ENCODE measurements around the gene CSRP1. TPM values are rescaled to one million over a fixed set of nuclear protein-coding genes. Genes with fewer than 3 reads are reported as not detected.

Gene CSRP1
- total and polyA plus RNA-seq, 2 experiments from 2014 or later: 5.8 to 29.9 TPM

DNA sequence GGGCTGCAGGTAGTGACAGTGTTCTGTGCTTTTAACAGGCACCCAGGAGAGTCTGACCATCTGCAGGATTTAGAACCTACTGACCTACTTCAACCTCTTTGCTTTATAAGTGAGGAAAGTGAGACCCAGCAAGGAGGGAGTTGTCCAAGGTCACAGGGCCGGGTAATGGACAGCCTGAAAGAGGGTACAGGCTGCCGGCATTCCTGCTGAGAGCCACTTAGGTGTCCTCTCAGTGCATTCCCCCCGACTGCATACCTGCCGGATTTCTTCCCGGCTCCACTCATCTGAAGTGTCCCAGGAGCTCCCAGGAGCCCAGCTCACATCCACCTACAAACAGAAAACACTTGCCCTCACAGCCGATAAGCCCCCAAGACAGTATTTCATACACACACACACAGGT is 51.8 kb downstream of the CSRP1 start (continued):
- TF ChIP-seq, protein P1, sequence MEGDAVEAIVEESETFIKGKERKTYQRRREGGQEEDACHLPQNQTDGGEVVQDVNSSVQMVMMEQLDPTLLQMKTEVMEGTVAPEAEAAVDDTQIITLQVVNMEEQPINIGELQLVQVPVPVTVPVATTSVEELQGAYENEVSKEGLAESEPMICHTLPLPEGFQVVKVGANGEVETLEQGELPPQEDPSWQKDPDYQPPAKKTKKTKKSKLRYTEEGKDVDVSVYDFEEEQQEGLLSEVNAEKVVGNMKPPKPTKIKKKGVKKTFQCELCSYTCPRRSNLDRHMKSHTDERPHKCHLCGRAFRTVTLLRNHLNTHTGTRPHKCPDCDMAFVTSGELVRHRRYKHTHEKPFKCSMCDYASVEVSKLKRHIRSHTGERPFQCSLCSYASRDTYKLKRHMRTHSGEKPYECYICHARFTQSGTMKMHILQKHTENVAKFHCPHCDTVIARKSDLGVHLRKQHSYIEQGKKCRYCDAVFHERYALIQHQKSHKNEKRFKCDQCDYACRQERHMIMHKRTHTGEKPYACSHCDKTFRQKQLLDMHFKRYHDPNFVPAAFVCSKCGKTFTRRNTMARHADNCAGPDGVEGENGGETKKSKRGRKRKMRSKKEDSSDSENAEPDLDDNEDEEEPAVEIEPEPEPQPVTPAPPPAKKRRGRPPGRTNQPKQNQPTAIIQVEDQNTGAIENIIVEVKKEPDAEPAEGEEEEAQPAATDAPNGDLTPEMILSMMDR (conservative IDR thresholded peaks at IDR 0.05; ENCODE audit: low read depth in 2 of 2): no peak
- TF ChIP-seq JUNB (IDR thresholded peaks at IDR 0.05; ENCODE audit: unreplicated experiment) (no peak), EZH2phosphoT487 (IDR thresholded peaks at IDR 0.05; ENCODE audit: unreplicated experiment) (no peak), CREB1 (CRISPR knock-in tag; IDR thresholded peaks at IDR 0.05; ENCODE audit: low read depth) (no peak), POLR2AphosphoS5 (IDR thresholded peaks at IDR 0.05; ENCODE audit: low read depth) (no peak)
- TF ChIP-seq, protein P2, sequence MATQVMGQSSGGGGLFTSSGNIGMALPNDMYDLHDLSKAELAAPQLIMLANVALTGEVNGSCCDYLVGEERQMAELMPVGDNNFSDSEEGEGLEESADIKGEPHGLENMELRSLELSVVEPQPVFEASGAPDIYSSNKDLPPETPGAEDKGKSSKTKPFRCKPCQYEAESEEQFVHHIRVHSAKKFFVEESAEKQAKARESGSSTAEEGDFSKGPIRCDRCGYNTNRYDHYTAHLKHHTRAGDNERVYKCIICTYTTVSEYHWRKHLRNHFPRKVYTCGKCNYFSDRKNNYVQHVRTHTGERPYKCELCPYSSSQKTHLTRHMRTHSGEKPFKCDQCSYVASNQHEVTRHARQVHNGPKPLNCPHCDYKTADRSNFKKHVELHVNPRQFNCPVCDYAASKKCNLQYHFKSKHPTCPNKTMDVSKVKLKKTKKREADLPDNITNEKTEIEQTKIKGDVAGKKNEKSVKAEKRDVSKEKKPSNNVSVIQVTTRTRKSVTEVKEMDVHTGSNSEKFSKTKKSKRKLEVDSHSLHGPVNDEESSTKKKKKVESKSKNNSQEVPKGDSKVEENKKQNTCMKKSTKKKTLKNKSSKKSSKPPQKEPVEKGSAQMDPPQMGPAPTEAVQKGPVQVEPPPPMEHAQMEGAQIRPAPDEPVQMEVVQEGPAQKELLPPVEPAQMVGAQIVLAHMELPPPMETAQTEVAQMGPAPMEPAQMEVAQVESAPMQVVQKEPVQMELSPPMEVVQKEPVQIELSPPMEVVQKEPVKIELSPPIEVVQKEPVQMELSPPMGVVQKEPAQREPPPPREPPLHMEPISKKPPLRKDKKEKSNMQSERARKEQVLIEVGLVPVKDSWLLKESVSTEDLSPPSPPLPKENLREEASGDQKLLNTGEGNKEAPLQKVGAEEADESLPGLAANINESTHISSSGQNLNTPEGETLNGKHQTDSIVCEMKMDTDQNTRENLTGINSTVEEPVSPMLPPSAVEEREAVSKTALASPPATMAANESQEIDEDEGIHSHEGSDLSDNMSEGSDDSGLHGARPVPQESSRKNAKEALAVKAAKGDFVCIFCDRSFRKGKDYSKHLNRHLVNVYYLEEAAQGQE (IDR thresholded peaks at IDR 0.05; ENCODE audit: unreplicated experiment): no peak

DNA sequence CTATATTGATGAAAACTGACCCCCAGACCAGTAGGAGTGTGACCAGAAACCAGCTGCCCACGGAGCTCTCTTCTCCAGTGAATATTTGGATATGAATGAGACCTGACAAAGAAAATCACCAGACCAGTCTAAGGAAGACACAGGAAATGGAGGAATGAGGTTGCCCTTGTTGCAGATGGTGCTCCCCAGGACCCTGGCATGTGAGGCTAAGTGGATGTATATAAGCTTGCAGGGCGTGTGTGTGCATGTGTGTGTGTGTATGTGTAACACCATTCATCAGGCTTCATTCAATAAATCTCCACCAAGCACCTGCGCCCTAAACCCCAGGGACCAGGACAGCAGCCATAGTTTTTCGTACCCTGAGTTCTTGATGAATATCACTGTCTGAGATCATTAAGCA is 52.3 kb downstream of the CSRP1 start:
- H3K4me2 ChIP-seq: no peak overlapping the region
- no peaks in the 10 kb centered on the region for H3K79me2 ChIP-seq (replicated peaks; ENCODE audit: insufficient read depth)
- no peak for DNase-seq (ENCODE audit: low spot score)
- Mint-ChIP-seq H3K36me3 (ENCODE audit: low read depth) (no peaks in the 10 kb centered on the region), H3K4me3 (no peak overlapping the region), H3K27ac (no peak overlapping the region), H3K27me3 (ENCODE audit: insufficient read depth, low read depth, poor library complexity) (peaks cover 6% of the 10 kb centered on the region), H3K4me1 (peaks cover 43% of the 10 kb centered on the region), H3K9me3 (no peaks in the 10 kb centered on the region)
- peaks cover 30% of the 10 kb centered on the region for H3K4me1 ChIP-seq (ENCODE audit: insufficient read depth)
- no peaks in the 10 kb centered on the region for H3K27me3 ChIP-seq (ENCODE audit: insufficient read depth)
- no peak for ATAC-seq
- no peak overlapping the region for H3K4me3 ChIP-seq
- H3F3A ChIP-seq (replicated peaks; ENCODE audit: low read depth): no peaks in the 10 kb centered on the region
- H3K9me2 ChIP-seq (ENCODE audit: insufficient read depth): no peaks in the 10 kb centered on the region
- H2AFZ ChIP-seq: peak overlapping the region; percentile 38; the same call in 1 of the 2 replicates
- no peaks in the 10 kb centered on the region for H3K36me3 ChIP-seq (ENCODE audit: insufficient read depth)
- H3K27ac ChIP-seq (ENCODE audit: low read depth): no peak overlapping the region
- no peaks in the 10 kb centered on the region for H4K20me1 ChIP-seq (replicated peaks; ENCODE audit: insufficient read depth)
- TF ChIP-seq EZH2 (IDR thresholded peaks at IDR 0.05; ENCODE audit: low read depth, unreplicated experiment) (no peak), ZNF114 (CRISPR knock-in tag; IDR thresholded peaks at IDR 0.05) (no peak), CREB1 (CRISPR knock-in tag; IDR thresholded peaks at IDR 0.05; ENCODE audit: low read depth) (no peak), EZH2phosphoT487 (IDR thresholded peaks at IDR 0.05; ENCODE audit: unreplicated experiment) (no peak)
- TF ChIP-seq, protein P1 (conservative IDR thresholded peaks at IDR 0.05; ENCODE audit: low read depth in 2 of 2): no peak
- TF ChIP-seq, protein P3, sequence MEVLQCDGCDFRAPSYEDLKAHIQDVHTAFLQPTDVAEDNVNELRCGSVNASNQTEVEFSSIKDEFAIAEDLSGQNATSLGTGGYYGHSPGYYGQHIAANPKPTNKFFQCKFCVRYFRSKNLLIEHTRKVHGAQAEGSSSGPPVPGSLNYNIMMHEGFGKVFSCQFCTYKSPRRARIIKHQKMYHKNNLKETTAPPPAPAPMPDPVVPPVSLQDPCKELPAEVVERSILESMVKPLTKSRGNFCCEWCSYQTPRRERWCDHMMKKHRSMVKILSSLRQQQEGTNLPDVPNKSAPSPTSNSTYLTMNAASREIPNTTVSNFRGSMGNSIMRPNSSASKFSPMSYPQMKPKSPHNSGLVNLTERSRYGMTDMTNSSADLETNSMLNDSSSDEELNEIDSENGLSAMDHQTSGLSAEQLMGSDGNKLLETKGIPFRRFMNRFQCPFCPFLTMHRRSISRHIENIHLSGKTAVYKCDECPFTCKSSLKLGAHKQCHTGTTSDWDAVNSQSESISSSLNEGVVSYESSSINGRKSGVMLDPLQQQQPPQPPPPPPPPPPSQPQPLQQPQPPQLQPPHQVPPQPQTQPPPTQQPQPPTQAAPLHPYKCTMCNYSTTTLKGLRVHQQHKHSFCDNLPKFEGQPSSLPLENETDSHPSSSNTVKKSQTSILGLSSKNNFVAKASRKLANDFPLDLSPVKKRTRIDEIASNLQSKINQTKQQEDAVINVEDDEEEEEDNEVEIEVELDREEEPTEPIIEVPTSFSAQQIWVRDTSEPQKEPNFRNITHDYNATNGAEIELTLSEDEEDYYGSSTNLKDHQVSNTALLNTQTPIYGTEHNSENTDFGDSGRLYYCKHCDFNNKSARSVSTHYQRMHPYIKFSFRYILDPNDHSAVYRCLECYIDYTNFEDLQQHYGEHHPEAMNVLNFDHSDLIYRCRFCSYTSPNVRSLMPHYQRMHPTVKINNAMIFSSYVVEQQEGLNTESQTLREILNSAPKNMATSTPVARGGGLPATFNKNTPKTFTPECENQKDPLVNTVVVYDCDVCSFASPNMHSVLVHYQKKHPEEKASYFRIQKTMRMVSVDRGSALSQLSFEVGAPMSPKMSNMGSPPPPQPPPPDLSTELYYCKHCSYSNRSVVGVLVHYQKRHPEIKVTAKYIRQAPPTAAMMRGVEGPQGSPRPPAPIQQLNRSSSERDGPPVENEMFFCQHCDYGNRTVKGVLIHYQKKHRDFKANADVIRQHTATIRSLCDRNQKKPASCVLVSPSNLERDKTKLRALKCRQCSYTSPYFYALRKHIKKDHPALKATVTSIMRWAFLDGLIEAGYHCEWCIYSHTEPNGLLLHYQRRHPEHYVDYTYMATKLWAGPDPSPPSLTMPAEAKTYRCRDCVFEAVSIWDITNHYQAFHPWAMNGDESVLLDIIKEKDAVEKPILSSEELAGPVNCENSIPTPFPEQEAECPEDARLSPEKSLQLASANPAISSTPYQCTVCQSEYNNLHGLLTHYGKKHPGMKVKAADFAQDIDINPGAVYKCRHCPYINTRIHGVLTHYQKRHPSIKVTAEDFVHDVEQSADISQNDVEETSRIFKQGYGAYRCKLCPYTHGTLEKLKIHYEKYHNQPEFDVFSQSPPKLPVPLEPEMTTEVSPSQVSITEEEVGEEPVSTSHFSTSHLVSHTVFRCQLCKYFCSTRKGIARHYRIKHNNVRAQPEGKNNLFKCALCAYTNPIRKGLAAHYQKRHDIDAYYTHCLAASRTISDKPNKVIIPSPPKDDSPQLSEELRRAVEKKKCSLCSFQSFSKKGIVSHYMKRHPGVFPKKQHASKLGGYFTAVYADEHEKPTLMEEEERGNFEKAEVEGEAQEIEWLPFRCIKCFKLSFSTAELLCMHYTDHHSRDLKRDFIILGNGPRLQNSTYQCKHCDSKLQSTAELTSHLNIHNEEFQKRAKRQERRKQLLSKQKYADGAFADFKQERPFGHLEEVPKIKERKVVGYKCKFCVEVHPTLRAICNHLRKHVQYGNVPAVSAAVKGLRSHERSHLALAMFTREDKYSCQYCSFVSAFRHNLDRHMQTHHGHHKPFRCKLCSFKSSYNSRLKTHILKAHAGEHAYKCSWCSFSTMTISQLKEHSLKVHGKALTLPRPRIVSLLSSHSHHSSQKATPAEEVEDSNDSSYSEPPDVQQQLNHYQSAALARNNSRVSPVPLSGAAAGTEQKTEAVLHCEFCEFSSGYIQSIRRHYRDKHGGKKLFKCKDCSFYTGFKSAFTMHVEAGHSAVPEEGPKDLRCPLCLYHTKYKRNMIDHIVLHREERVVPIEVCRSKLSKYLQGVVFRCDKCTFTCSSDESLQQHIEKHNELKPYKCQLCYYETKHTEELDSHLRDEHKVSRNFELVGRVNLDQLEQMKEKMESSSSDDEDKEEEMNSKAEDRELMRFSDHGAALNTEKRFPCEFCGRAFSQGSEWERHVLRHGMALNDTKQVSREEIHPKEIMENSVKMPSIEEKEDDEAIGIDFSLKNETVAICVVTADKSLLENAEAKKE (CRISPR knock-in tag; IDR thresholded peaks at IDR 0.05): no peak
- TF ChIP-seq, protein P4, sequence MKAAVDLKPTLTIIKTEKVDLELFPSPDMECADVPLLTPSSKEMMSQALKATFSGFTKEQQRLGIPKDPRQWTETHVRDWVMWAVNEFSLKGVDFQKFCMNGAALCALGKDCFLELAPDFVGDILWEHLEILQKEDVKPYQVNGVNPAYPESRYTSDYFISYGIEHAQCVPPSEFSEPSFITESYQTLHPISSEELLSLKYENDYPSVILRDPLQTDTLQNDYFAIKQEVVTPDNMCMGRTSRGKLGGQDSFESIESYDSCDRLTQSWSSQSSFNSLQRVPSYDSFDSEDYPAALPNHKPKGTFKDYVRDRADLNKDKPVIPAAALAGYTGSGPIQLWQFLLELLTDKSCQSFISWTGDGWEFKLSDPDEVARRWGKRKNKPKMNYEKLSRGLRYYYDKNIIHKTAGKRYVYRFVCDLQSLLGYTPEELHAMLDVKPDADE (IDR thresholded peaks at IDR 0.05): no peak
